Stimulated activated CD8-positive, alpha-beta memory T cell treated with anti-CD3 and anti-CD28 coated beads, Interleukin-15, amount 100 ng/mL, for 24 hours (primary cell): ENCODE measurements around the gene PPA1.
A peak's percentile ranks its signal among the peaks of the same experiment; 100 is the strongest.
"Not testable (repeated sequence)": the region's sequence is repeated elsewhere in the genome, so short reads cannot be mapped to it uniquely, and the experiment has no call there.

Experiments
- DNase-seq: peaks from one replicate; pipeline ENCODE4 v3.0.0-alpha.2; 2020; ENCODE audit warnings: low read depth

PPA1 gene

GRCh38 chr10:70233109-70233938 is at the start of gene PPA1:
Gene PPA1 (minus strand): TSS chr10:70233429. CDS start chr10:70233327, 102 bp downstream.
- DNase-seq = peak; percentile 98

GRCh38 chr10:70281609-70282008 is 48.4 kb upstream of the PPA1 start:
- no peak for DNase-seq

- no peak for DNase-seq
Measured at GRCh38 chr10:70280099-70280498, 46.9 kb upstream of the PPA1 start.

- no peak for DNase-seq
Measured at GRCh38 chr10:70277396-70278030, 44.3 kb upstream of the PPA1 start.

- no peak for DNase-seq
Measured at GRCh38 chr10:70274643-70275042, 41.4 kb upstream of the PPA1 start.

- DNase-seq = no peak
Measured at GRCh38 chr10:70272925-70273316, 39.7 kb upstream of the PPA1 start.

GRCh38 chr10:70271996-70272924 is 39.0 kb upstream of the PPA1 start:
- DNase-seq = no peak

GRCh38 chr10:70270952-70271351 is 37.7 kb upstream of the PPA1 start:
- no peak for DNase-seq

GRCh38 chr10:70269741-70270140 is 36.5 kb upstream of the PPA1 start:
- DNase-seq = no peak

- DNase-seq = no peak
Measured at GRCh38 chr10:70268376-70268775, 35.1 kb upstream of the PPA1 start.

- no peak for DNase-seq
Measured at GRCh38 chr10:70267161-70267933, 34.1 kb upstream of the PPA1 start.

- DNase-seq = no peak
Measured at GRCh38 chr10:70266701-70267100, 33.5 kb upstream of the PPA1 start.

GRCh38 chr10:70266056-70266455 is 32.8 kb upstream of the PPA1 start:
- no peak for DNase-seq

- DNase-seq = no peak
Measured at GRCh38 chr10:70265032-70265689, 31.9 kb upstream of the PPA1 start.

- DNase-seq = no peak
Measured at GRCh38 chr10:70260734-70261133, 27.5 kb upstream of the PPA1 start.

- DNase-seq = no peak
Measured at GRCh38 chr10:70260259-70260658, 27.0 kb upstream of the PPA1 start.

GRCh38 chr10:70258216-70258615 is 25.0 kb upstream of the PPA1 start:
- DNase-seq = no peak

- DNase-seq = not testable (repeated sequence)
Measured at GRCh38 chr10:70257816-70258215, 24.6 kb upstream of the PPA1 start.

GRCh38 chr10:70256463-70256862 is 23.2 kb upstream of the PPA1 start:
- no peak for DNase-seq

- DNase-seq = no peak
Measured at GRCh38 chr10:70255329-70256299, 22.4 kb upstream of the PPA1 start.
